AG09309 (cell line): ENCODE measurements around the gene ZNRF3.

Experiments used
- DNase-seq: peaks from one replicate; pipeline ENCODE4 v3.0.0-alpha.2; 2010; ENCODE audit warnings: low read depth
- H3K4me3 ChIP-seq: 2 replicates; pipeline ENCODE4 v1.5.1; 2011; ENCODE audit warnings: mild to moderate bottlenecking, low read depth, low read length, moderate library complexity; ENCODE audit not compliant: control insufficient read depth
- CTCF ChIP-seq: IDR thresholded peaks from 2 replicates; pipeline ENCODE4 v1.5.1; 2011; ENCODE audit warnings: mild to moderate bottlenecking, low read depth, low read length, inconsistent platforms; ENCODE audit not compliant: insufficient read depth, control insufficient read depth; ENCODE audit errors: missing control alignments

The ZNRF3 gene

GRCh38 chr22:29065468-29066190 is 182.3 kb downstream of the ZNRF3 start:
- TF ChIP-seq CTCF, result no peak
- no peak for DNase-seq

GRCh38 chr22:29069463-29069862 is 186.1 kb downstream of the ZNRF3 start:
- no peak for DNase-seq
- no peak for TF ChIP-seq CTCF
- H3K4me3 ChIP-seq, result no peak overlapping the region

More at GRCh38 chr22:29065468-29066190, 182.3 kb downstream of the ZNRF3 start:
- H3K4me3 ChIP-seq, result no peak overlapping the region

GRCh38 chr22:29070490-29070889 is 187.1 kb downstream of the ZNRF3 start:
- no peak for TF ChIP-seq CTCF
- H3K4me3 ChIP-seq, result no peak overlapping the region
- DNase-seq, result no peak

- H3K4me3 ChIP-seq, result no peak overlapping the region; the same call in 1 of the 2 replicates
- TF ChIP-seq CTCF, result no peak
- no peak for DNase-seq
Measured at GRCh38 chr22:29071261-29072045, 188.1 kb downstream of the ZNRF3 start.

GRCh38 chr22:29072193-29072978 is 189.0 kb downstream of the ZNRF3 start:
- TF ChIP-seq CTCF, result no peak
- DNase-seq, result no peak
- H3K4me3 ChIP-seq, result peak overlapping the region; percentile 50

- H3K4me3 ChIP-seq, result peak within 1 kb of the TSS; percentile 63
- no peak for DNase-seq
- TF ChIP-seq CTCF, result no peak
Measured at GRCh38 chr22:29072979-29073617, 189.7 kb downstream of the ZNRF3 start, which contains the start of gene KREMEN1. Gene KREMEN1, plus strand, starts transcription at chr22:29073035. Its CDS starts 96 bp downstream, at chr22:29073131.
